ENCODE results near the gene TMX2.
A peak's percentile ranks its signal among the peaks of the same experiment; 100 is the strongest.

TMX2 gene, protein sequence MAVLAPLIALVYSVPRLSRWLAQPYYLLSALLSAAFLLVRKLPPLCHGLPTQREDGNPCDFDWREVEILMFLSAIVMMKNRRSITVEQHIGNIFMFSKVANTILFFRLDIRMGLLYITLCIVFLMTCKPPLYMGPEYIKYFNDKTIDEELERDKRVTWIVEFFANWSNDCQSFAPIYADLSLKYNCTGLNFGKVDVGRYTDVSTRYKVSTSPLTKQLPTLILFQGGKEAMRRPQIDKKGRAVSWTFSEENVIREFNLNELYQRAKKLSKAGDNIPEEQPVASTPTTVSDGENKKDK

GRCh38 chr11:57712256-57713150 lies at the start of gene TMX2:
Gene TMX2, plus strand, starts transcription at chr11:57712593. Its CDS starts 26 bp downstream, at chr11:57712619.
- TF ChIP-seq BACH2 (CRISPR knock-in tag; IDR thresholded peaks at IDR 0.05; ENCODE audit: borderline replicate concordance) (no peak), ZNF70 (CRISPR knock-in tag; IDR thresholded peaks at IDR 0.05) (no peak), SNAI2 (CRISPR knock-in tag; IDR thresholded peaks at IDR 0.05) (no peak), ZFP3 (CRISPR knock-in tag; IDR thresholded peaks at IDR 0.05) (no peak), GLIS3 (CRISPR knock-in tag; IDR thresholded peaks at IDR 0.05) (no peak), PPARA (CRISPR knock-in tag; IDR thresholded peaks at IDR 0.05; ENCODE audit: borderline replicate concordance) (no peak), ARNTL (CRISPR knock-in tag; IDR thresholded peaks at IDR 0.05; ENCODE audit: borderline replicate concordance, low read depth) (no peak), TSHZ2 (CRISPR knock-in tag; IDR thresholded peaks at IDR 0.05) (no peak), ESRRG (CRISPR knock-in tag; IDR thresholded peaks at IDR 0.05) (no peak), POU6F1 (CRISPR knock-in tag; IDR thresholded peaks at IDR 0.05; ENCODE audit: borderline replicate concordance, low read depth) (no peak), OSR1 (CRISPR knock-in tag; IDR thresholded peaks at IDR 0.05) (no peak), TOX (CRISPR knock-in tag; IDR thresholded peaks at IDR 0.05; ENCODE audit: borderline replicate concordance) (no peak)
- TF ChIP-seq, protein P1, sequence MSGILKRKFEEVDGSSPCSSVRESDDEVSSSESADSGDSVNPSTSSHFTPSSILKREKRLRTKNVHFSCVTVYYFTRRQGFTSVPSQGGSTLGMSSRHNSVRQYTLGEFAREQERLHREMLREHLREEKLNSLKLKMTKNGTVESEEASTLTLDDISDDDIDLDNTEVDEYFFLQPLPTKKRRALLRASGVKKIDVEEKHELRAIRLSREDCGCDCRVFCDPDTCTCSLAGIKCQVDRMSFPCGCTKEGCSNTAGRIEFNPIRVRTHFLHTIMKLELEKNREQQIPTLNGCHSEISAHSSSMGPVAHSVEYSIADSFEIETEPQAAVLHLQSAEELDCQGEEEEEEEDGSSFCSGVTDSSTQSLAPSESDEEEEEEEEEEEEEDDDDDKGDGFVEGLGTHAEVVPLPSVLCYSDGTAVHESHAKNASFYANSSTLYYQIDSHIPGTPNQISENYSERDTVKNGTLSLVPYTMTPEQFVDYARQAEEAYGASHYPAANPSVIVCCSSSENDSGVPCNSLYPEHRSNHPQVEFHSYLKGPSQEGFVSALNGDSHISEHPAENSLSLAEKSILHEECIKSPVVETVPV (CRISPR knock-in tag; IDR thresholded peaks at IDR 0.05), result no peak
- TF ChIP-seq, protein P2, sequence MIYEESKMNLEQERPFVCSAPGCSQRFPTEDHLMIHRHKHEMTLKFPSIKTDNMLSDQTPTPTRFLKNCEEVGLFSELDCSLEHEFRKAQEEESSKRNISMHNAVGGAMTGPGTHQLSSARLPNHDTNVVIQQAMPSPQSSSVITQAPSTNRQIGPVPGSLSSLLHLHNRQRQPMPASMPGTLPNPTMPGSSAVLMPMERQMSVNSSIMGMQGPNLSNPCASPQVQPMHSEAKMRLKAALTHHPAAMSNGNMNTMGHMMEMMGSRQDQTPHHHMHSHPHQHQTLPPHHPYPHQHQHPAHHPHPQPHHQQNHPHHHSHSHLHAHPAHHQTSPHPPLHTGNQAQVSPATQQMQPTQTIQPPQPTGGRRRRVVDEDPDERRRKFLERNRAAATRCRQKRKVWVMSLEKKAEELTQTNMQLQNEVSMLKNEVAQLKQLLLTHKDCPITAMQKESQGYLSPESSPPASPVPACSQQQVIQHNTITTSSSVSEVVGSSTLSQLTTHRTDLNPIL (CRISPR knock-in tag; IDR thresholded peaks at IDR 0.05; ENCODE audit: low read depth), result no peak
- peak; percentile 96 for ATAC-seq

DNA sequence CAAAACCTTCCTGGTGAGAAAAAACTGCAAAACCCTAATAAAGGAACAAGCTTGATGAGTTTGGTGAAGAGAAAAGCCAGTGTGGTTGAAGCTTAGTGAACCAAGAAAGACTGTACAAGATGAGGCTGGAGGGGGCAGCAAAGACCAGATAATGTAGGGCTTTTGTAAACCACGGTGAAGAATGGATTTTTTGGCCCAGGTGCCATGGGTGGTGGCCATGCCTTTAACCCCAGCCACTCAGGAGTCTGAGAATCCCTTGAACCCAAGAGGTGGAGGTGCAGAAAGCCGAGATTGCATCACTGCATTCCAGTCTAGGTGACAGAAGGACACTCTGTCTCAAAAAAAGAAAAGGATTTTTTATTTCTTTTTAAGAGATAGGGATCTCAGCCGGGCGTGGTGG lies 49.5 kb upstream of the TMX2 start:
- no peak for TF ChIP-seq ZNF70 (CRISPR knock-in tag; IDR thresholded peaks at IDR 0.05)
- TF ChIP-seq BACH2 (CRISPR knock-in tag; IDR thresholded peaks at IDR 0.05; ENCODE audit: borderline replicate concordance), result no peak
- no peak for TF ChIP-seq CSDC2 (CRISPR knock-in tag; IDR thresholded peaks at IDR 0.05)
- no peak for TF ChIP-seq ZFP30 (CRISPR knock-in tag; IDR thresholded peaks at IDR 0.05)
- no peak for TF ChIP-seq ISL1 (CRISPR knock-in tag; IDR thresholded peaks at IDR 0.05)
- TF ChIP-seq ZNF8 (CRISPR knock-in tag; IDR thresholded peaks at IDR 0.05), result no peak
- TF ChIP-seq ESRRG (CRISPR knock-in tag; IDR thresholded peaks at IDR 0.05), result no peak
- TF ChIP-seq, protein P1 (CRISPR knock-in tag; IDR thresholded peaks at IDR 0.05), result no peak
- no peak for TF ChIP-seq ARNTL (CRISPR knock-in tag; IDR thresholded peaks at IDR 0.05; ENCODE audit: borderline replicate concordance, low read depth)
- TF ChIP-seq TSHZ2 (CRISPR knock-in tag; IDR thresholded peaks at IDR 0.05), result no peak
- no peak for TF ChIP-seq RARB (CRISPR knock-in tag; IDR thresholded peaks at IDR 0.05)
- TF ChIP-seq GLIS3 (CRISPR knock-in tag; IDR thresholded peaks at IDR 0.05), result no peak
- ATAC-seq, result no peak
